GM12891 (cell line): ENCODE results near the gene SPATA18.

Source experiments
- POLR2A ChIP-seq: IDR thresholded peaks from 2 replicates; pipeline ENCODE4 v1.6.1; 2011; ENCODE audit warnings: low read depth, low read length, control low read depth
- POLR2AphosphoS5 ChIP-seq: IDR thresholded peaks from 2 replicates; pipeline ENCODE4 v1.6.1; 2011; ENCODE audit warnings: low read depth, low read length, control low read depth
- SPI1 ChIP-seq: IDR thresholded peaks from 2 replicates; pipeline ENCODE4 v1.6.1; 2011; ENCODE audit warnings: low read depth, low read length, control low read depth
- TAF1 ChIP-seq: IDR thresholded peaks from 2 replicates; pipeline ENCODE4 v1.6.1; 2011; ENCODE audit warnings: low read depth, low read length, control low read depth

GRCh38 chr4:52052475-52052780 is 1.3 kb downstream of the SPATA18 start:
- TF ChIP-seq POLR2A = no peak
- TF ChIP-seq TAF1 = no peak
- TF ChIP-seq POLR2AphosphoS5 = no peak
- no peak for TF ChIP-seq SPI1
